ENCODE data around the gene RGL1. TPM values are rescaled to one million over a fixed set of nuclear protein-coding genes. Genes with fewer than 3 reads are reported as not detected.

The RGL1 gene
- polyA plus RNA-seq, 3 donors: 44.1 to 49.8 (median 45.6) TPM

GRCh38 chr1:183862967-183863366 lies 58.0 kb downstream of the RGL1 start:
- no peak for DNase-seq

GRCh38 chr1:183863852-183864251 lies 58.9 kb downstream of the RGL1 start:
- DNase-seq: no peak

GRCh38 chr1:183864611-183865010 lies 59.7 kb downstream of the RGL1 start:
- no peak for DNase-seq

GRCh38 chr1:183869230-183869629 lies 64.3 kb downstream of the RGL1 start:
- DNase-seq: no peak

GRCh38 chr1:183869664-183870063 lies 64.7 kb downstream of the RGL1 start:
- DNase-seq: no peak

- no peak for DNase-seq
Measured at GRCh38 chr1:183870351-183871077, 65.6 kb downstream of the RGL1 start.

- peak; percentile 55 for DNase-seq
Measured at GRCh38 chr1:183871142-183871541, 66.2 kb downstream of the RGL1 start.

- DNase-seq: no peak
Measured at GRCh38 chr1:183871601-183872000, 66.7 kb downstream of the RGL1 start.

- no peak for DNase-seq
Measured at GRCh38 chr1:183872403-183872802, 67.5 kb downstream of the RGL1 start.

- DNase-seq: no peak
Measured at GRCh38 chr1:183873642-183874041, 68.7 kb downstream of the RGL1 start.

- no peak for DNase-seq
Measured at GRCh38 chr1:183876309-183876708, 71.4 kb downstream of the RGL1 start.

GRCh38 chr1:183877053-183877720 lies 72.3 kb downstream of the RGL1 start:
- DNase-seq: no peak

GRCh38 chr1:183879494-183879893 lies 74.6 kb downstream of the RGL1 start:
- DNase-seq: no peak

- DNase-seq: no peak
Measured at GRCh38 chr1:183879966-183880365, 75.0 kb downstream of the RGL1 start.

GRCh38 chr1:183880531-183881243 lies 75.8 kb downstream of the RGL1 start:
- no peak for DNase-seq

GRCh38 chr1:183881387-183882131 lies 76.6 kb downstream of the RGL1 start:
- DNase-seq: peak; percentile 77

- no peak for DNase-seq
Measured at GRCh38 chr1:183882335-183883167, 77.6 kb downstream of the RGL1 start.

GRCh38 chr1:183883623-183884022 lies 78.7 kb downstream of the RGL1 start:
- no peak for DNase-seq

- DNase-seq: no peak
Measured at GRCh38 chr1:183884526-183884925, 79.6 kb downstream of the RGL1 start.

- DNase-seq: no peak
Measured at GRCh38 chr1:183885142-183885735, 80.3 kb downstream of the RGL1 start.
